CD4-positive, alpha-beta T cell treated with Interleukin-6 for 4 hours (primary cell): ENCODE measurements around the gene GPX2.
A peak's percentile ranks its signal among the peaks of the same experiment; 100 is the strongest.

Experiments
- DNase-seq: peaks from one replicate; pipeline ENCODE4 v3.0.0-alpha.2; 2020; ENCODE audit warnings: mixed read lengths

GPX2 gene

DNA sequence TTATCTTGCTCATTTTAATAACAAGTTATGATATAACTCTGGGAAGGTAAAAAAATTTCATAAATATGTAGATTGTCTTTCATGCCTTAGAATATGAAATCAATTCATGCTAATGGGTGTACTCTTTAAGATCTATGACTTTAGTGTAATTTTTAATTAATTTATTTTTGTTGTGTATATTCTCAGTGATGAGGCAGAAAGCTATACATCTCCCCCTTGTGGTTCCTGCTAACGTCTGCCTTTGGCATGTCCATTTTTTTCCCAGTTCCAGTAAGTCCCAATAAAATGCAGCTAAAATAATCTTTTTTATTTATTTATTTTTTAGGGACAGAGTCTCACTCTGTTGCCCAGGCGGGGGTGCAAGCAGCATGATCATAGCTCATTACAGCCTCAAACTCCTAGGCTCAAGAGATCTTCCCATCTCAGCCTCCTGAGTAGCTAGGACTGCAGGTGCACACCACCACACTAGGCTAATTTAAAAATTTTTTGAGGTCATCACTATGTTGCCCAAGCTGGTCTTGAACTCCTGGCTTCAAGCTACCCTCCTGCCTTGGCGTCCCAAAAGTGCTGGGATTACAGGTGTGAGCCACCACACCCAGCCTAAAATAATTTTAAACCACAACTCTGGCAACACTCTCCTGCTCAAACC is 31.6 kb downstream of the GPX2 start:
- no peak for DNase-seq

GRCh38 chr14:64906022-64906421 is 36.5 kb downstream of the GPX2 start:
- no peak for DNase-seq

- DNase-seq = no peak
These were observed 42.6 kb downstream of the GPX2 start for GRCh38 chr14:64899958-64900357.

- DNase-seq = peak; percentile 54
These were observed 50.6 kb downstream of the GPX2 start for GRCh38 chr14:64891839-64892375.

DNA sequence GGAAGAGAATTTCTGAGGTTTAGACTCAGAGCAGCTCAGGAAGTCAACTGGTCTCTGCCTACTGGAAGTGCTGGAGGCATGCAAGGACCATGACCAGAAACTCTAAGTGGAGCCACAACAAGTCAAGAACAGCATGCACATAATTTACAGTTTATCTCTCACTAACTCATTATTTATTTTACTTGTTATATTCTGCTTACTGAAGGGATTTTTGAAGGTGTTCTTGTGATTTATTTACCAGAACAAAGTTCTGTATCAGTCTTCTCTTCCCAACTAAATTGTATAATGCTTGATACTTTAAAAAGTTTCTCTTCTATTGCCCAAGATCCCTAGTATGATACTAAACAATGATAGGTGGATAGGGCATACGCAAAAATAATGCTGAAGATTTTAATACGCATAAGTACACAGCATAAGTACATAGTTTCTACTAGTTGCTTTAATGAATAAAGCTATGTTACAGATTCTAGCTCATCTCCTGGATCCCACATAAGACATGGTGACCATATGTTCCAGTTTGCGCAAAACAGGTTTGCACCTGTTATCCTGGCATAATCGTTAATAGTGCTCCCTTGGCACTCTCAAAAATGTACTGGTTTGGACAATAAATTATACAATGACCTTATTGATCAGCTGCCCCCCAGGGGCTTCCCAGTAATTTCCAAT is 51.2 kb downstream of the GPX2 start:
- DNase-seq = no peak

- DNase-seq = no peak
These were observed 53.2 kb downstream of the GPX2 start for GRCh38 chr14:64889352-64889751.
